HL-60 (cell line): ENCODE data around the gene RNF224.
A peak's percentile ranks its signal among the peaks of the same experiment; 100 is the strongest.

Experiments used
- DNase-seq, 2 experiments: peaks; one replicate each; pipeline ENCODE4 v3.0.0-alpha.2; 2010 to 2020; ENCODE audit warnings: low read depth in 1 of 2, low spot score in 1 of 2
- H3K27ac ChIP-seq: fragments of 250-450 bp; sonication (Bioruptor Pico); replicated peaks from 2 replicates; pipeline ENCODE4 v1.5.1; 2020; ENCODE audit warnings: mild to moderate bottlenecking, moderate library complexity
- H3K27me3 ChIP-seq: fragments of 250-450 bp; sonication (Bioruptor Pico); 2 replicates; pipeline ENCODE4 v1.5.1; 2021; ENCODE audit warnings: mild to moderate bottlenecking, moderate library complexity; ENCODE audit not compliant: insufficient read depth, poor library complexity, severe bottlenecking
- H3K4me3 ChIP-seq: replicated peaks from 2 replicates; pipeline ENCODE4 v1.5.1; 2011; ENCODE audit warnings: mild to moderate bottlenecking, control low read depth, low read length; ENCODE audit not compliant: insufficient read depth
- CTCF ChIP-seq: IDR thresholded peaks from one replicate; pipeline ENCODE4 v1.5.1; 2011; ENCODE audit warnings: low read length, control low read depth, inconsistent platforms; ENCODE audit not compliant: insufficient read depth
- GABPA ChIP-seq: IDR thresholded peaks from 2 replicates; pipeline ENCODE4 v1.6.1; 2012; ENCODE audit warnings: low read depth
- POLR2AphosphoS5 ChIP-seq: IDR thresholded peaks from 2 replicates; pipeline ENCODE4 v1.6.1; 2012; ENCODE audit warnings: low read depth
- REST ChIP-seq: IDR thresholded peaks from 2 replicates; pipeline ENCODE4 v1.6.1; 2012; ENCODE audit warnings: low read depth; ENCODE audit not compliant: insufficient replicate concordance
- SPI1 ChIP-seq: IDR thresholded peaks from 2 replicates; pipeline ENCODE4 v1.6.1; 2012; ENCODE audit warnings: low read depth, mild to moderate bottlenecking, borderline replicate concordance

Gene RNF224

GRCh38 chr9:137233143-137233980 is 6.1 kb downstream of the RNF224 start:
- no peak for TF ChIP-seq GABPA
- TF ChIP-seq SPI1, result no peak
- TF ChIP-seq CTCF, result no peak
- no peak for TF ChIP-seq REST
- no peak for TF ChIP-seq POLR2AphosphoS5
- H3K4me3 ChIP-seq, result no peak overlapping the region
- DNase-seq, result no peak
- H3K27ac ChIP-seq, result no peak overlapping the region
- H3K27me3 ChIP-seq, result peaks cover 14% of the 10 kb centered on the region

- peaks cover 14% of the 10 kb centered on the region for H3K27me3 ChIP-seq
- no peak overlapping the region for H3K27ac ChIP-seq
- TF ChIP-seq POLR2AphosphoS5 (no peak), GABPA (no peak), REST (no peak), SPI1 (no peak), CTCF (no peak)
- DNase-seq, result no peak
- H3K4me3 ChIP-seq, result no peak overlapping the region
Observed at GRCh38 chr9:137234055-137234697, 6.9 kb downstream of the RNF224 start.

- TF ChIP-seq CTCF, result no peak
- peak; percentile 68; the same call in 1 of the 2 replicates for TF ChIP-seq SPI1
- TF ChIP-seq REST, result no peak
- TF ChIP-seq GABPA, result no peak
- no peak for TF ChIP-seq POLR2AphosphoS5
- H3K27ac ChIP-seq, result no peak overlapping the region
- peaks cover 14% of the 10 kb centered on the region for H3K27me3 ChIP-seq
- DNase-seq, result no peak
- no peak overlapping the region for H3K4me3 ChIP-seq
Observed at GRCh38 chr9:137234758-137235423, 7.6 kb downstream of the RNF224 start.
